DMS79 treated with DMSO at 0.1 percent for 48 hours (cell line): ENCODE results near the gene MCEE.

ENCODE experiments used
- DNase-seq: peaks from one replicate; lab custom pipeline; 2025; lab: John Stamatoyannopoulos, UW

Gene MCEE

GRCh38 chr2:71082402-71083252, 47.4 kb downstream of the MCEE start:
- no peak for DNase-seq

DNA sequence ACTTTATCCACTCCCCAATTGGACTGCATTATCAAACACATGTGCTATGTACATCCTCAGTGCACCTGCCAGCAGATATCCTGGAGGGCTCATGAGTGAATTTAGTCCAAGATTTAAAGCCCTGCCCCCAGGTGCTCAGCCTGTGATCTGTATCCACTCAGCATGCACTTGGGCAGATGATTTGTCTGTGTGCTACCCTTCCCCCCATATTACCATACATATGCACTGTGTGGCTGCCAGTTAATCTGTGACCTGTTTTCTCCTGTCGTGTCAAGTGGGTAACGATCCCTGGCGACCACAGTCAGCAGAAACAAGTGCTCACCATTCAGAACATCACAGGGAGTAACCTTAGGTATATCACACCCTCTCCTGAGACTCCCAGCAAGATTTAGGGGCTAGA, 51.4 kb downstream of the MCEE start:
- DNase-seq: no peak

DNA sequence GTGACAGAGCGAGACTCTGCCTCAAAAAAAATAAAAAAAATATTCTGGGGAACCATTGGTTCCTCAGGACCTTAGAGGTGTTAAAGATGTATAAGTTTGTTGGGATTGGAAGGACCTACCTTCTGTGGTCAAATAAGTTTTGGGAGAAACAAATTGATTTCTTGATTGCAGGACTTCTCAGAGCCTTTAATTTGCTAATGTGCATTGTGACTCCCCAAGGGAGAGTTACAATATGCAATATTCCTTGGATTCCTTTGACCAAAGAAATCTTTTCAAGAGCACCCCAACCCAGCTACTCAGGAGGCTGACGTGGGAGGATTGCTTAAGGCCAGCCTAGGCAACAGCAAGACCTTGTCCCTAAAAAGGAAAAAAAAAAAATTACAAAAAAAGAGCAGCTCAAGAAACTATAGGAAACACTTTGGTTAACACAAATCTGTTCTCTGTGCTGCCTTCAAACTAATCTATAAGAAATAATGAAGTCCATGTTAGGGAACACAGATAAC, 55.1 kb downstream of the MCEE start:
- DNase-seq: no peak

- DNase-seq: no peak
Measured at GRCh38 chr2:71073475-71073874, 56.6 kb downstream of the MCEE start.

DNA sequence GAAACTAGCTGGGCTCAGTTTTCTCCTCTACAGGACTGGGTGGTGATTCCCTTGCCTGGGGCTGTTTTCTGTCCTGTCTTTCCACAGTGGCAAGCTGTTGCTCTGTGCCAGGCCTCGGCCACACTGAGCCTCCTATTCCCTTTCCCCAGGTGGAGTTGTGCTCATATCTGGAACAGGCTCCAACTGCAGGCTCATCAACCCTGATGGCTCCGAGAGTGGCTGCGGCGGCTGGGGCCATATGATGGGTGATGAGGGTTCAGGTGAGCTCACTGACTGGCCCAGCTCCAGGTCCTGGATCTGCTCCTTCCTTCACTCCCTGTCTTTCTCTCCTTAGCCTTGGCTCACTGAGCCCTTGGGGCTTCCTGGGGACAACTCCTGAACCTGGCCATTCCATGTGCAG, 57.5 kb downstream of the MCEE start:
- DNase-seq: no peak

DNA sequence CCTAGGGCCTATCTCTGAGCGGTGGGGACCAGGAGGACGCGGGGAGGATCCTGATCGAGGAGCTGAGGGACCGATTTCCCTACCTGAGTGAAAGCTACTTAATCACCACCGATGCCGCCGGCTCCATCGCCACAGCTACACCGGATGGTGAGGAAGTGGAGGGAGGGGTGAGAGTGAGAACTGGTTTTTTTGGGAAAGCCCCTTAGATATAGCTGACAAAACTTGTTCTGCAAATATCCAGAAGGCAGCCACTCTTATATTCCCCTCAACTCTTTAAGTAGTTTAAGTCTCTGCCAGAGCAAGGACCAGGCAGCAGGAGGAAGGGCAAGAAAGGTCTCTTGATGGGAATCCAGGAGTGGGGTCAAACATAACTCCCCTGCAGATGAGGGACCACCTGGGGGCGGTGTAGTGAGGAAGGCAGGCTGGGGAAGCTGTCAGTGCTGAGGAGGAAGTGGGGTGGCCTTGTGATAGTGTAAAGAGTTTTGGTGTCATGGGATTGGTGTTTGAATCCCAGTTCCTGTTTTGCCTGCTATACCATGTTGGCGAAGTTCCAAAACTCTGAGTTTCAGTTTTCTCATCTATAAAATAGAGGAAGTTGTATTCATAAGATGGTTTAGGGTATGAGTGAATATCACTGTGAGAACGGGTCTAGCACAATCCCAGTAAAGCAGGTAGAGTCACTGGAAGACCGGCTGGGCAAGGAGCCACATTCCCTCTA, 58.2 kb downstream of the MCEE start:
- no peak for DNase-seq

DNA sequence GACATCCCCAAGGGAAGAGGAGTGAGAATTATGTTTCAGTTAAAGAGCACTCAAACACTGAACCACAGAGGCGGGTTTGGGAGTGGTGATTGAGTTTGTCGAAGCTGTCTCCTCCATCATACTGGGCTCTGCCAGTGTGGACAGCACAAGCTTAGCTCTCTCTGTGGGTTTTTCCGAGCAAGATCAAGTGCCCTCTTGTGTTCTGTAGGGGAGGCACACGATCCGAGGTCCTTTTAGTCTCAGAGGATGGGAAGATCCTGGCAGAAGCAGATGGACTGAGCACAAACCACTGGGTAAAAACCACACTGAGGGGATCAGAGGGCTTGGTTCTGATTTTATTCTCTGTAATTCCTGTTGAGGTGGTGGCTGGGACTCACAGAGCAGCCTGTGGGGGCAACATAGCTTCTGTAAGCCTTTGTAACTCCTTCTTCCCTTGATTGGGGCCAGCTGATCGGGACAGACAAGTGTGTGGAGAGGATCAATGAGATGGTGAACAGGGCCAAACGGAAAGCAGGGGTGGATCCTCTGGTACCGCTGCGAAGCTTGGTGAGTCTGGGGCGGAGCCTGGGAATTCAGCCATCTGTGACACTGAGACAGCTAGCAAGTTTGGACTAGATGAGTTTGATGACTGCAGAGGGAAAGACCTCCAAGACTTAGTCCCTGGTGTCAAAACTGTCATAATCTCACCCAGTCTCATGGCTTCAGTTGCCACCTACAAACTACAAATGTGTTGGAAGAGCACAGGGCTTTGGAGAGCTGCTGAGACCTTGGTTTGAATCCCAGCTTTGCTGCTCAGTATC, 59.5 kb downstream of the MCEE start:
- DNase-seq: no peak

- no peak for DNase-seq
Measured at GRCh38 chr2:71069376-71069775, 60.7 kb downstream of the MCEE start.

DNA sequence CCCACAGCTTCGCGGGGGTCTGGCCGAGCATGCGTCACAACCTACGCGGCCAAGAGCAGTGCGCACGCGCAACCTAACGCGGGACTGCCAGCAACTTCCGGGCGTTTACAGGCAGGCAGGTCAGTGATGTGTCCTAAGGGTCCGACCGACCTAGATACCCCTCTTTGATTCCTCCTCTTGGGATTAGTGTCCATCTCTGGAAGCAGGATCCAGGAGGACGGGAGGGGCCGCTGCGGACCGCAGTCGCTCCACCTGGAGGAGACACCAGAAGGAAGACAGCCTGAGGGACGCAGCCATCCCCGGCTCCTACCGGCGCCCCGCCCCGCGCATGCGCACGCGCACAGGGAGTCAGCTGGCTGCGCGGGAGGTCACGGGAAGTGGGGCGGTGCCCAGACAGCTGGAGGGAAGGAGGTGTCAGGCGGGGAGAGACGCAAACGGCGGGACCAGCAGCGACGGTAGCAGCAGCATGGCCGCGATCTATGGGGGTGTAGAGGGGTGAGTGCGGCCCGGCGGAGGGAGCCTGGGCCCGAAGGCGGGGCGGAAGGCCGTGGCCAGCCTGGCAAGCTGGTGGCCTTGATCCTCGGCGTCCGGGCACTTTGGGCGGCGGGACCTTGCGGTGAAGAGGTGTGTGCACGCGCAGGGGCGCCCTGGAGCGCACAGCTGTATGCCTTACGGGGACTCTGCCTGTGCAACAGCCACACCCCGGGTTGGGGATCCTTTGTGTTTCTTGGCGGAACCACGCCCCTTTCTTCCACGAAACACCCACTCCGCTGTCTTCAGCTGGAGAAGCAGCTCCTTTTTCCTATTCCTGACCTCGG, 61.6 kb downstream of the MCEE start, which contains the start of gene NAGK:
Gene NAGK, plus strand, starts transcription at position 431 of the 818 bp plus-strand sequence. Its CDS starts 36 bp downstream, at position 467.
- DNase-seq: peak; percentile 97

DNA sequence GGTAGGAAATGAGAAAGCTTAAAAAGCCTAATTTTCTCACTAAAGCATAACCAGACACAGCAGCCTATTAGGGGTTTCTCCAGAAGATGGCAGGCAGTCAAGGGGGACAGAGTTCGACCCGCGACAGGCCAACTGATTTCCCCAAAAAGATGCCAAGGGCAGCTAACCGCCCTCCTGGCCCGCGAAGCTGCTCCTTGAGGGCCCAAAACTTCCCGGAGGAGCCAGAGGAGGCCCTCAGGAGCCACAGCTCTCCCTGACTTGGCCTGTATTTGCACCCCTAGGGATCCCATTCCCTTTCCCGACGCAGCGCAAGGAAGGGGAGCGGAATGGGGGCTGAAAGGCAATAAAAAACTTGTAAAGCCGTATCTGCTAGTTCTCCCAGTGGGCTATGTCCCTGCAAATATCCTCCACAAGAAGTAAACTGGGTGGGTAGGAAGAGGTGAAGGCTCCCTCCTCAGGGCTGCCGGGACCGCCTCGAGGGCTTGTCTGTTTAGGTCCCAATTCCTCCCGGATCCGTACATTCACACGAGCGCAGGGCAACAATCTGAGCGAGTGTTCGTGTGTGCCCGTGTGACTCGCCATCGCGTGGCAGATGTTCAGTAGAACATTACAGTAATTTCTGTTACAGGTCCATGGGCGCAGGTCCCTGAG, 62.3 kb downstream of the MCEE start:
- DNase-seq: peak; percentile 37

GRCh38 chr2:71066856-71067255, 63.2 kb downstream of the MCEE start:
- DNase-seq: no peak

DNA sequence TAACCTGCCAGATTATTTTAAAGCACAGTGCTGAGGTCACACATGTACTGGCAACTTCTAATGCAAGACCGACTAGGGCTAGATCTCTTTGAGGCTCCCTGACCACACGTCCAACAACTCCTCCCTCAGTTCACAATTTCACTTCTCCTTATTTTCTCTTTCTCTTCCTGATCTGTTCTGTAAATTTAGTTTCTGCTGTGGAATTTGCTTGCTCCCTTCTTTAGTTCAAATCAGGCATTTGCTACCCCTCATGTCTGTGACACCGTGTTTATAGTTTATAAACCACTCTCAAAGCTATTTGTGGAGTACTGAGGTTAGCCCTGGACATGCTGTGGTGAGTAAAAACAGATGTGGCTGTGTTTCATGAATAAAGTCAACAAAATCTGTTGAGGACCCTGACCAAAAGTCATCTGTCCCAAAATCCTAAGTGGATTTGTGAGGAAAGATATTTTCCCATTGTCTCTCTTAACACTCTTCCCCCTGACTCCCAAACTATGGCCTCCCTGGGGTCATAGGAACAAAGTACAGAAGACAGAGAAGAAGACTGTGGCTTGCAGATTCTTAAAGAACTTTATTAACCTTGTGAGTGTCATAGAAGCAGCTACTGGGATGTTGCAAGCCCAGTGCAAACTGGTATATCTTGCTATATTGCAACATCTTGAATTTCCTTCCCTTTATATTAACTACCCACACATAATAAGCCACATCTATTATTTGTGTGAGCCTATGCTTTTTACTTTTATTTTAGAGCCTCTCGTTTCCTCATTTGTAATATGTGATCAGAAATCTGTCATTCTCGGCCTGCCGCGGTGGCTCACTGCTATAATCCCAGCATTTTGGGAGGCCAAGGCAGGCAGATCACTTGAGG, 65.0 kb downstream of the MCEE start:
- no peak for DNase-seq

DNA sequence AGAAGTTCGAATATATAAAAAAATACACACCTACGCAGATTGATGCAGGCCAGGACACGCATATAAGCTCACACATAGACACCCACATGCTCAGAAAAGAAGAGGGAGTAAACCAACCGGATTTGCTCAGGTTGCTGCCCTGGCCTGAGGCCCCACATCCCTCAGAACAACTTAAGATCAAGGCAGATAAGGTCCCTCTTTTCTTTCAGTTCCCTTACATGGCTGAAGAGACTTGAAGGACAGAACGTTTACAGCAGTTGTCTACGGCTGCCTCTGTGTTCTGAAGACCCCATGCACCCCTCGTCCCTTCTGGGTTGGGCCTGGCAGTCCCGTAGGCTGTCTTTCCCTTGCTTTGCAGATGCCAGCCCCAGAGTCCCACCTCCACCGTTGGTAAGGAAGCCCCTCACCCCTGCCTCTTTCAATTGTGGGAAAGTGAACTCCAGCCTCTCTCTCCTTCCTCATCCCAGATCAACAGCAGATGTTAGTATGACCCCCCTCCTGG, 65.9 kb downstream of the MCEE start:
- no peak for DNase-seq

DNA sequence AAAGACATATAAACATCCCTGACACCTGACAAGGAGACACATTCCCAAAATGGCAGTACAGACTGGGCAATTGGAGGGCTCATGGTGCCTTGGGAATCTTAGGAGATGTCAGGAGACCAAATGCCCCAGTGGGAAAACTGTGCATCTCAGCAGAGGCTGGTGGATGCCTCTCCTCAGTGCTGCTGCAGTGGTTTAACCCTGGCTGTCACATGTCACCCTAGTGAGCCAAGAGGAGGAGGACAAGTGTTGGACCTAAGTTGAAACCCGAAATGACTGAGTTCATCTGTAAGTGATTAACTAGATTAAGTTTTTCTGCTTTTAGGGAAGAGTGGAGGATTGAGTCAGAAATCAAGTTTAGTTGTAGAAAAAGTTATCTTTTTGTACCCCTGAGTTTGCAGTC, 66.8 kb downstream of the MCEE start:
- DNase-seq: no peak

GRCh38 chr2:71060871-71061270, 69.2 kb downstream of the MCEE start:
- DNase-seq: no peak

DNA sequence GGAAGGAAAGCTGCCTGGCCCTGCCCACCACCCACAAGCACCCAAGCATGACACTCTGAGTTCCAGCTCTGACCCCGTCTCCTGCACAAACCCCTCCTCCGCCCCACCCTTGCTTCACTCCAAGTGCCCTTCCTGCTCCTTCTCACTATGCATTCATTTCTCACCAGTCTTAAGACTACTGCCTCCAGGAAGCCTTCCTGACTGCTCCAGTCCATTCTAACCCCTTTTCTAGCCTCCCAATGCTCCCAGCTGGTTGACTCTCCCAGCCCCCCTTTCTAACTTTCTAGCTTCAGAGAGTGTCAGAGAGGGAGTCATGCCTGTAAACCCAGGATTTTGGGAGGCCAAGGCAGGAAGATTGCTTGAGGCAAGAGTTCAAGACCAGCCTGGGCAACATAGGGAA, 69.8 kb downstream of the MCEE start:
- DNase-seq: no peak
